Measurements from ENCODE around the gene RAD18.
A peak's percentile ranks its signal among the peaks of the same experiment; 100 is the strongest.

The RAD18 gene

GRCh38 chr3:8978551-8978950 is 15.3 kb upstream of the RAD18 start:
- no peak for TF ChIP-seq CTCF (IDR thresholded peaks at IDR 0.05; ENCODE audit: low read depth, low read length, missing control alignments)
- no peak for DNase-seq (ENCODE audit: low read depth)
- in situ Hi-C loops (cut with HindIII; ENCODE audit: low sequenced_read_pairs) = loop anchor here (5.0 kb wide), 1 partner anchor 324 kb away; no protein-coding TSS in a partner anchor
- no peak overlapping the region for H3K4me3 ChIP-seq (ENCODE audit: low read depth, low read length)

- in situ Hi-C loops (cut with HindIII; ENCODE audit: low sequenced_read_pairs) = loop anchor here (5.0 kb wide), 1 partner anchor 326 kb away; no protein-coding TSS in a partner anchor
- DNase-seq (ENCODE audit: low read depth) = no peak
- H3K4me3 ChIP-seq (ENCODE audit: low read depth, low read length) = no peak overlapping the region
- TF ChIP-seq CTCF (IDR thresholded peaks at IDR 0.05; ENCODE audit: low read depth, low read length, missing control alignments) = no peak
These were observed 13.4 kb upstream of the RAD18 start for GRCh38 chr3:8976540-8977182.

- no peak for TF ChIP-seq CTCF (IDR thresholded peaks at IDR 0.05; ENCODE audit: low read depth, low read length, missing control alignments)
- H3K4me3 ChIP-seq (ENCODE audit: low read depth, low read length) = no peak overlapping the region
- in situ Hi-C loops (cut with HindIII; ENCODE audit: low sequenced_read_pairs) = loop anchor here (5.0 kb wide), 1 partner anchor 327 kb away; no protein-coding TSS in a partner anchor
- DNase-seq (ENCODE audit: low read depth) = no peak
These were observed 12.1 kb upstream of the RAD18 start for GRCh38 chr3:8975081-8976020.

- no peak for TF ChIP-seq CTCF (IDR thresholded peaks at IDR 0.05; ENCODE audit: low read depth, low read length, missing control alignments)
- H3K4me3 ChIP-seq (ENCODE audit: low read depth, low read length) = no peak overlapping the region
- DNase-seq (ENCODE audit: low read depth) = no peak
- in situ Hi-C loops (cut with HindIII; ENCODE audit: low sequenced_read_pairs) = no loop called here
These were observed 11.2 kb upstream of the RAD18 start for GRCh38 chr3:8974458-8974857.

DNA sequence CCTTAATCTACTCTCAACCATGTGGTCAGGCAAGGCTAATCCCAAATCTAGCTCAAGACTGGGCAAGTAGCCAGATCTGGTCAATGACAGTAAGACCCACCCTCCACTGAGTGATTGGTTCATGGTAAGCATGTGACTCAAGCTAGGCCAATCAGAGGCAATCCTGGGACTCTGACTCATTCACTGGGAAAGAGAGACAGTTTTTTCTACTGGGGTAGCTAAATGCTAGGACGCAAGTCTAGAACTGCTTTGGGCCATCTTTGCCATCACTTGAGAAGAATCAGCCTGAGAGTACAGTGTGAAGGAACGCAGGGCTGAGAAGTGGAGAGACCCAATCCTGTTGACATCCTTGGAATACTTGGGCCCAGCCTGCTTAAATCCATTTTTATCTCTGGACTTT is 9.4 kb upstream of the RAD18 start:
- no peak for DNase-seq (ENCODE audit: low read depth)
- no peak overlapping the region for H3K4me3 ChIP-seq (ENCODE audit: low read depth, low read length)
- in situ Hi-C loops (cut with HindIII; ENCODE audit: low sequenced_read_pairs) = no loop called here
- no peak for TF ChIP-seq CTCF (IDR thresholded peaks at IDR 0.05; ENCODE audit: low read depth, low read length, missing control alignments)

- in situ Hi-C loops (cut with HindIII; ENCODE audit: low sequenced_read_pairs) = no loop called here
- peak; percentile 48 for DNase-seq (ENCODE audit: low read depth)
- peak; percentile 97 for TF ChIP-seq CTCF (IDR thresholded peaks at IDR 0.05; ENCODE audit: low read depth, low read length, missing control alignments)
- no peak overlapping the region for H3K4me3 ChIP-seq (ENCODE audit: low read depth, low read length)
These were observed 7.8 kb upstream of the RAD18 start for GRCh38 chr3:8970971-8971589.
